Measurements from ENCODE around the gene SEZ6. TPM values are rescaled to one million over a fixed set of nuclear protein-coding genes. Genes with fewer than 3 reads are reported as not detected.

The SEZ6 gene, protein sequence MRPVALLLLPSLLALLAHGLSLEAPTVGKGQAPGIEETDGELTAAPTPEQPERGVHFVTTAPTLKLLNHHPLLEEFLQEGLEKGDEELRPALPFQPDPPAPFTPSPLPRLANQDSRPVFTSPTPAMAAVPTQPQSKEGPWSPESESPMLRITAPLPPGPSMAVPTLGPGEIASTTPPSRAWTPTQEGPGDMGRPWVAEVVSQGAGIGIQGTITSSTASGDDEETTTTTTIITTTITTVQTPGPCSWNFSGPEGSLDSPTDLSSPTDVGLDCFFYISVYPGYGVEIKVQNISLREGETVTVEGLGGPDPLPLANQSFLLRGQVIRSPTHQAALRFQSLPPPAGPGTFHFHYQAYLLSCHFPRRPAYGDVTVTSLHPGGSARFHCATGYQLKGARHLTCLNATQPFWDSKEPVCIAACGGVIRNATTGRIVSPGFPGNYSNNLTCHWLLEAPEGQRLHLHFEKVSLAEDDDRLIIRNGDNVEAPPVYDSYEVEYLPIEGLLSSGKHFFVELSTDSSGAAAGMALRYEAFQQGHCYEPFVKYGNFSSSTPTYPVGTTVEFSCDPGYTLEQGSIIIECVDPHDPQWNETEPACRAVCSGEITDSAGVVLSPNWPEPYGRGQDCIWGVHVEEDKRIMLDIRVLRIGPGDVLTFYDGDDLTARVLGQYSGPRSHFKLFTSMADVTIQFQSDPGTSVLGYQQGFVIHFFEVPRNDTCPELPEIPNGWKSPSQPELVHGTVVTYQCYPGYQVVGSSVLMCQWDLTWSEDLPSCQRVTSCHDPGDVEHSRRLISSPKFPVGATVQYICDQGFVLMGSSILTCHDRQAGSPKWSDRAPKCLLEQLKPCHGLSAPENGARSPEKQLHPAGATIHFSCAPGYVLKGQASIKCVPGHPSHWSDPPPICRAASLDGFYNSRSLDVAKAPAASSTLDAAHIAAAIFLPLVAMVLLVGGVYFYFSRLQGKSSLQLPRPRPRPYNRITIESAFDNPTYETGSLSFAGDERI
- 10 to 100 TPM in 4 of 8 experiments, 1 to 10 TPM in 4; 1.5 to 29.2 (median 11.4) TPM for total RNA-seq

- ATAC-seq (replicated peaks in 6 of 8) = peak; percentile 84 to 98 (median 88)
- Histone ChIP-seq H3K4me3 (peak within 1 kb of the TSS; percentile 45 to 71 (median 62)), H3K27ac (no peak within 1 kb of the TSS), H3K4me1 (replicated peaks in 1 of 2) (peaks cover 34 to 41% of the 10 kb centered on the region in 2 donors)
- 0 to 25% (median 12%) methylated on average over 1 to 7 of the region's 43 CpGs; no CpG with 5 or more reads in 4 of the 10 experiments for WGBS, 10 experiments
- in situ Hi-C loops (cut with MboI; ENCODE audit: low pct_unique_long_range_greater_than_20kb in 2 of 9, low sequenced_read_pairs in 9 of 9, unreplicated experiment in 9 of 9) = no loop called here
Measured at GRCh38 chr17:29005936-29006511, at the start of gene SEZ6. Gene SEZ6 (minus strand): TSS chr17:29006033. CDS start chr17:29005869, 164 bp downstream.

- peak in 6 of 8 experiments; percentile 10 to 99 (median 98) for ATAC-seq (replicated peaks in 6 of 8)
- Histone ChIP-seq H3K27ac (peak overlapping the region; percentile 59 to 66), H3K4me3 (no peak overlapping the region), H3K4me1 (replicated peaks in 1 of 2) (peaks cover 42 to 52% of the 10 kb centered on the region in 2 donors)
- in situ Hi-C loops (cut with MboI; ENCODE audit: low pct_unique_long_range_greater_than_20kb in 2 of 9, low sequenced_read_pairs in 9 of 9, unreplicated experiment in 9 of 9) = no loop called here
- WGBS, 10 experiments = 20 to 80% (median 50%) methylated on average over 1 to 4 of the region's 10 CpGs; no CpG with 5 or more reads in 6 of the 10 experiments
Measured at GRCh38 chr17:29054835-29055234, 49.0 kb upstream of the SEZ6 start.

DNA sequence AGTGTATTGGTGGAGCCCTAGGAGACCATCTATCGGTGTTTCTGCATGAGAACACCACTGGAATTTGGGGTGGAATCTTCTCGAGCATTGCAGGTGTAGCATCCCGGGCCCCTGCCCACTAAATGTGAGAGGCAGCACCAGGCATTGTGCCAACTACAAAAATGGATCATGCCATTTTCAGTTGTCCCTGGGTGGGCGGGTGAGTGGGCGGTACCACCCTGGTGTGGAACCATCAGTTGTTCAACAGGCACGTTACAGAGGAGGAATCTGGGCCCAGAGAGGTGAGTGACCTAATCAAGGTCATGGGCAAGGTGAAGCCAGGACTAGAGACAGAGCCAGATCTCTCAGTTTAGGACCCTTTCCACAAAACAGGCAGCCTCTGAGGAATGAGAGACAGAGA is 45.9 kb upstream of the SEZ6 start:
- peaks cover 48 to 63% of the 10 kb centered on the region in 2 donors for H3K4me1 ChIP-seq (replicated peaks in 1 of 2)
- 53 to 100% (median 73%) methylated on average over 1 to 6 of the region's 6 CpGs; no CpG with 5 or more reads in 2 of the 10 experiments for WGBS, 10 experiments
- H3K27ac ChIP-seq = no peak overlapping the region
- no peak for ATAC-seq (replicated peaks in 6 of 8)
- no peak overlapping the region for H3K4me3 ChIP-seq
- in situ Hi-C loops (cut with MboI; ENCODE audit: low pct_unique_long_range_greater_than_20kb in 2 of 9, low sequenced_read_pairs in 9 of 9, unreplicated experiment in 9 of 9) = no loop called here

GRCh38 chr17:29051194-29051593 is 45.4 kb upstream of the SEZ6 start:
- WGBS, 10 experiments = 20 to 100% (median 77%) methylated on average over 1 to 3 of the region's 12 CpGs; no CpG with 5 or more reads in 4 of the 10 experiments
- peaks cover 48 to 59% of the 10 kb centered on the region in 2 donors for H3K4me1 ChIP-seq (replicated peaks in 1 of 2)
- no peak overlapping the region for H3K4me3 ChIP-seq
- no peak overlapping the region for H3K27ac ChIP-seq
- ATAC-seq (replicated peaks in 6 of 8) = no peak
- in situ Hi-C loops (cut with MboI; ENCODE audit: low pct_unique_long_range_greater_than_20kb in 2 of 9, low sequenced_read_pairs in 9 of 9, unreplicated experiment in 9 of 9) = no loop called here

DNA sequence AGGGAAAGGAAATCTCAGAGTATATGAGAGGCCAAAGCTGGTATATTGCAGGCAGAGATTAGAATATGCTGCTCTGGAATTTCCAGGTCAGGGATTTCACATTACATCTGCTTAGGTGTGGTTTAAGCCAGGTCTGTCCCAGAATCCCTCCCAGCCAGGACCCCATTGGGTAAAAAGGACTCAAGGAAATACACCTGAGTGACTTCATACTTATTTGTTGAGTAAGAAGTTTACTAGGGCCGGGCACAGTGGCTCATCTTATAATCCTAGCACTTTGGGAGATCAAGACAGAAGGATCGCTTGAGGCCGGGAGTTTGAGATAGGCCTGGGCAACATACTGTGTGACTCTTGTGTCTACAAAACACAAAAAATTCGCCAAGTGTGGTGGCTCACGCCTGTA is 44.3 kb upstream of the SEZ6 start:
- Histone ChIP-seq H3K4me1 (replicated peaks in 1 of 2) (peaks cover 48 to 55% of the 10 kb centered on the region in 2 donors), H3K4me3 (no peak overlapping the region), H3K27ac (peak overlapping the region; percentile 83 to 90)
- 45 to 94% (median 79%) methylated on average over 1 to 5 of the region's 5 CpGs; no CpG with 5 or more reads in 2 of the 10 experiments for WGBS, 10 experiments
- ATAC-seq (replicated peaks in 6 of 8) = no peak
- in situ Hi-C loops (cut with MboI; ENCODE audit: low pct_unique_long_range_greater_than_20kb in 2 of 9, low sequenced_read_pairs in 9 of 9, unreplicated experiment in 9 of 9) = no loop called here

- Histone ChIP-seq H3K27ac (peak overlapping the region; percentile 83 to 90), H3K4me1 (replicated peaks in 1 of 2) (peaks cover 42 to 50% of the 10 kb centered on the region in 2 donors), H3K4me3 (no peak overlapping the region)
- ATAC-seq (replicated peaks in 6 of 8) = no peak
- in situ Hi-C loops (cut with MboI; ENCODE audit: low pct_unique_long_range_greater_than_20kb in 2 of 9, low sequenced_read_pairs in 9 of 9, unreplicated experiment in 9 of 9) = no loop called here
- 25 to 100% (median 90%) methylated on average over 1 to 7 of the region's 11 CpGs; no CpG with 5 or more reads in 1 of the 10 experiments for WGBS, 10 experiments
Measured at GRCh38 chr17:29049541-29050145, 43.8 kb upstream of the SEZ6 start.

DNA sequence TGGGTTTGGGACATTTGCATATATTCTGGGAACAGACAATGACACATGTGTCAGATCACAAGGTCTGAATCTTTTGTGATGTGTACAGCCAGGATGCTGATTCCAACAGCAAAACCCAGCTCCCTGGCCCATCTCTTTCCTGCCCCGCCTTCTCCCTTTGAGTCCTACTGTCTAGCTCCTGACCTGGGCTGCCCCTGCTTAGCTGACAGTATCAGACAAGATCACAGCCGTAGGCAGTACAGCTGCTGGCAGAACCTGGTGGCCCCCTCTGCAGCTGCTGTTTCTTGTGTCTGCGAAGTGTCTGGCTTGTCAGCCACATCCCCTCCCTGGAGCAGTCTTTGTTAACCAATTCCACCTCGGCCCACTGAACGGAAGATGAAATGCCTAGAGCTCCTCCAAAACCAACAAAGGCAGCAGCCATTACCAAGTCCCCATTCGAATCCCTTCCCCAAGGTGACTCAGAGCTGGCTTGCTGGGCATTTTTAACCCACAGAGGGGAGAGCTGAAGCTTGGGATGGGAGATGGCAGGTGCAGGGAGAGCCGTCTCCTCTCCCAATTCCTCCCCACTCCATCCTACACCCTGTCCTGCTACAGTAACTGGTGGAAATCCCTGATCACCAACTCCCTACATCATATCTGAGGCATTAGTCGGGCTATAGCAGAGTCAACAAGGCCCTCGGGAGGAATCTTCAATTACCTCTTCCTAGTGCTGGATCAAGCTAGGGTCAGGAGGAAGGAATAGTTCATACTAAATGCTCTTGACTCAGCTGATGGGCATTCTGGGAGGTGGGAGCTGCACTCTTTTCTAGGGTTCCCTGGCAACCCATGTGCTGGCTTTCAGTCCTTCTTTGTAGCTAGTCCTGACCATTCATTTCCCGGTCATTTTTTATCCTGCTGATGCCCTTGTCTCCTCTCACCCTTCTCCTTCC is 42.9 kb upstream of the SEZ6 start:
- peak overlapping the region; percentile 83 to 90 for H3K27ac ChIP-seq
- ATAC-seq (replicated peaks in 6 of 8) = peak; percentile 72 to 97 (median 94)
- in situ Hi-C loops (cut with MboI; ENCODE audit: low pct_unique_long_range_greater_than_20kb in 2 of 9, low sequenced_read_pairs in 9 of 9, unreplicated experiment in 9 of 9) = no loop called here
- no peak overlapping the region for H3K4me3 ChIP-seq
- H3K4me1 ChIP-seq (replicated peaks in 1 of 2) = peaks cover 45 to 49% of the 10 kb centered on the region in 2 donors
- whole genome bisulfite sequencing, 10 experiments = 0 to 33% (median 17%) methylated on average over 1 to 9 of the region's 10 CpGs; no CpG with 5 or more reads in 3 of the 10 experiments

DNA sequence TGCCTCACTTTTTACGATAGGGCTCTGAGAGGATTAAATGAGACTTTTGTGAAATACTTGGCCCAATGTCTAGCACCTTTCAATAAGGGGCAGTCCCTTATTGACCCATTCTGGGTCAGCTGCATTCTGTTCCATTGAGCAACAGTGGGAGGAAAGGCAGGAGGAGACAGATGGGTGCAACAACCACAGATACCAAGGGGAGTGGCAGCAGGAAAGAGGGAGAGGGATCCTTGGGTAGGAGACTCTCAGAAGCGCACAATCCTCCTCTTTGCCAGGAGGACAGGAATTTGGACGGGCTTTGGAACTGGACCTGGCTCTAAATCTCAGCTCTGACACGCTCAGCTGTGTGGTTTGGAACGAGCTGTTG is 40.6 kb upstream of the SEZ6 start:
- 40 to 100% (median 95%) methylated on average over 1 to 4 of the region's 5 CpGs; no CpG with 5 or more reads in 3 of the 10 experiments for WGBS, 10 experiments
- in situ Hi-C loops (cut with MboI; ENCODE audit: low pct_unique_long_range_greater_than_20kb in 2 of 9, low sequenced_read_pairs in 9 of 9, unreplicated experiment in 9 of 9) = no loop called here
- no peak overlapping the region for H3K4me3 ChIP-seq
- ATAC-seq (replicated peaks in 6 of 8) = no peak
- H3K27ac ChIP-seq = no peak overlapping the region
- H3K4me1 ChIP-seq (replicated peaks in 1 of 2) = peaks cover 56 to 65% of the 10 kb centered on the region in 2 donors

- no peak for ATAC-seq (replicated peaks in 6 of 8)
- in situ Hi-C loops (cut with MboI; ENCODE audit: low pct_unique_long_range_greater_than_20kb in 2 of 9, low sequenced_read_pairs in 9 of 9, unreplicated experiment in 9 of 9) = no loop called here
- Histone ChIP-seq H3K4me3 (no peak overlapping the region), H3K27ac (no peak overlapping the region), H3K4me1 (replicated peaks in 1 of 2) (peaks cover 55 to 65% of the 10 kb centered on the region in 2 donors)
- 42 to 100% (median 64%) methylated on average over 1 to 5 of the region's 7 CpGs; no CpG with 5 or more reads in 2 of the 10 experiments for WGBS, 10 experiments
Measured at GRCh38 chr17:29045734-29046472, 40.1 kb upstream of the SEZ6 start.

DNA sequence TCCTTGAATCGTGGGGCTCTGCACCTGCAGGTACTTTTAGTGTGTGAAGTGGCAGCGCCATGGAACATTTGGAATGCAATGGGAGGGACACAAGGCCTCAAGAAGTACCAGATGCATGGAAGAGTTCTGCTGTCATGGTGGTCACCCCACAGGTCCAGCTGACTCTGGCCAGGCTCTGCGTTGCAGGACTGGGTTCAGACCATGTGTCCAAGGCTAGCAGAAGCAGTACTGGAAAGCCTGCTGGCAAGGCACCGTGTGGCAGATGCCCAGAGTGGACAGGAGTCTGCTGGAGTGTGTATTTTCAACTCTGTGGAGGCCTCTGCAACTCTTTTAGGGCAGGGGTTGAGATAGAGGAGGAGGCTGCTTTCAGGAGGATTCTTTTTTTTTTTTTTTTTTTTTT is 39.2 kb upstream of the SEZ6 start:
- no peak for ATAC-seq (replicated peaks in 6 of 8)
- no peak overlapping the region for H3K27ac ChIP-seq
- peaks cover 57 to 66% of the 10 kb centered on the region in 2 donors for H3K4me1 ChIP-seq (replicated peaks in 1 of 2)
- H3K4me3 ChIP-seq = no peak overlapping the region
- in situ Hi-C loops (cut with MboI; ENCODE audit: low pct_unique_long_range_greater_than_20kb in 2 of 9, low sequenced_read_pairs in 9 of 9, unreplicated experiment in 9 of 9) = no loop called here
- 6 to 100% (median 90%) methylated on average over 1 to 3 of the region's 4 CpGs; no CpG with 5 or more reads in 3 of the 10 experiments for WGBS, 10 experiments

Data from motor neuron (in vitro differentiated cells).